Bronchial epithelial cell (primary cell): ENCODE results near the gene PPP1R8. TPM values are rescaled to one million over a fixed set of nuclear protein-coding genes. Genes with fewer than 3 reads are reported as not detected.

ENCODE experiments used
- DNase-seq: peaks from one replicate; pipeline ENCODE4 v3.0.0-alpha.2; 2010; ENCODE audit warnings: low read depth
- FAIRE-seq: peaks from 2 replicates; lab custom pipeline; 2011; peaks lifted over from hg19 to GRCh38; lab: Jason Lieb, UNC
- H3K27me3 ChIP-seq: 2 replicates; pipeline ENCODE4 v1.5.1; 2011; ENCODE audit warnings: low read length; ENCODE audit not compliant: control insufficient read depth, insufficient read depth
- H3K36me3 ChIP-seq: 2 replicates; pipeline ENCODE4 v1.5.1; 2011; ENCODE audit warnings: low read length; ENCODE audit not compliant: control insufficient read depth, insufficient read depth
- H3K4me3 ChIP-seq: 2 replicates; pipeline ENCODE4 v1.5.1; 2011; ENCODE audit warnings: mild to moderate bottlenecking, low read depth, low read length, control low read depth
- CTCF ChIP-seq: IDR thresholded peaks from 2 replicates; pipeline ENCODE4 v1.5.1; 2011; ENCODE audit warnings: mild to moderate bottlenecking, moderate library complexity, low read length, control low read depth, inconsistent platforms; ENCODE audit not compliant: insufficient read depth, severe bottlenecking
- total RNA-seq: library from RNA; depleted of rRNA; stranded (reverse); fragments of >200 nt; gene quantifications from 2 replicates; pipeline ENCODE4 v1.2.1, GENCODE V29; 2014

PPP1R8 gene
- total RNA-seq, 1 donor from 2014 or later: 51.9 TPM

DNA sequence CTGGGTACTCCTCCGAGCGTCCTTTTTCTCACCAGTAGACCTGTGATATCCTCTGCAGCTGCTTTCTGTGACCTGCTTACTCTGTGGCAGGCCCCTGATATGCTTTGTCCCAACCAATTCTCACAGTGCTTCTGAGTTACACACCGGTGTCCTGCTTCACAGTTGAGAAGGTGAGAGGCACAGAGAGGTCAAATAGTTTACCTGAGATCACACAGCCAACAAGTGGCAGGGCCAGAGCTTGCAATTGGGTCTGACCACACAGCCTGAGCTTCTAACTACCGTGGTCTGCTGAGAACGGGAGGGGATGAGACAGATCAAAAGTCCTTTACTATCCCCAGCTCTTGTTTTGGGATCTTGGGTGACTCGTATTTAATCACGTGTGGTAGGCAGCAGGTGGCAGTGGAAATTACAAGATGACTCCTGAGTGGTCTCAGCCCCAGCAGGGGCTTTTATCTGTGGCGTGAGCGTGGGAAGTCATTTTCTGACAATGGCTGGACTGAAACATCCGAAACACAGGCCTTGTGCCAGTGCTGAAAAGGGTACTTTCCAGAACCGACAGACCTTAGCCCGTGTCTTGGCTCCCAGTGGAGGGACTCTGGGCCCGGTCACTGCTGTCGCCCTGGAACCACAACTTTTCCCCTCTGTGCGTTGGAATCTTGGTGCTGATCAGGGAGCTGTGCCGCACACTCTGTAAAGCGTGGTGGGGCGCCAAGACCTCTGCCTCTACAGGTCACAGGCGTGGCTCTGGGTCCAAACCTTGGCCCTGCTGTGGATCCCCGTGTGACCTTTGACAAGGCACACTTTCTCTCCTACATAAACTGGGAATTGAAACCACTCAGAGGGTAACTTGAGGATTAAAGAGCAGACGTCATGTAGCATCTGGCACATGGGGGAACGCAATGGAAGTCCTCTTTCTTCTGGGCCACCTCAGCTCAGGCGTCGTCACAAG lies 53.7 kb downstream of the PPP1R8 start:
- FAIRE-seq: no peak
- DNase-seq: no peak
- Histone ChIP-seq H3K27me3 (no peaks in the 10 kb centered on the region), H3K4me3 (no peak overlapping the region), H3K36me3 (peaks cover 3% of the 10 kb centered on the region)
- TF ChIP-seq CTCF: no peak

DNA sequence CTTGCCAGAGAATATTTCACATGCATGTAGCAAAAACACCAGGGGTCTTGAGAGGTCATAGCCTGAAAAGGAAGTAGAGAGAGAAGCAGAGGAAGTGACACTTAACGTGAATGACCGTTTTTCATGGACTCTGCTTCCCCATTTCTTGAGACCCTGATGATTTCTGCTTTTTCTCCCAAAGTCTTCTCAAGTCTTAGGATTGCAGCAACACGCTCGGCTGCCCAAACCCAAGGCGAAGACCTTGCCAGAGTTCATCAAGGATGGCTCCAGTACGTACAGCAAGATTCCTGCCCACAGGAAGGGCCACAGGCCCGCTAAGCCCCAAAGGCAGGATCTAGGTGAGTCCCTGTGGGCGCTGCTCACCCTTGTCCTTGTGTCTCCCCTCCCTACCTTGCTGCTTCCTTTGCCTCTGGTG lies 54.5 kb downstream of the PPP1R8 start:
- Histone ChIP-seq H3K27me3 (no peaks in the 10 kb centered on the region), H3K4me3 (no peak overlapping the region), H3K36me3 (peaks cover 3% of the 10 kb centered on the region)
- DNase-seq (no peak), FAIRE-seq (no peak)
- TF ChIP-seq CTCF: no peak

GRCh38 chr1:27885621-27886352 lies 55.2 kb downstream of the PPP1R8 start:
- peak; percentile 52 for FAIRE-seq
- DNase-seq: no peak
- Histone ChIP-seq H3K27me3 (no peaks in the 10 kb centered on the region), H3K4me3 (no peak overlapping the region), H3K36me3 (peaks cover 3% of the 10 kb centered on the region)
- TF ChIP-seq CTCF: no peak

GRCh38 chr1:27886353-27886679 lies 55.7 kb downstream of the PPP1R8 start:
- Histone ChIP-seq H3K27me3 (no peaks in the 10 kb centered on the region), H3K4me3 (no peak overlapping the region), H3K36me3 (peaks cover 3% of the 10 kb centered on the region)
- no peak for DNase-seq
- TF ChIP-seq CTCF: no peak
- no peak for FAIRE-seq

GRCh38 chr1:27886744-27887143 lies 56.2 kb downstream of the PPP1R8 start:
- FAIRE-seq (no peak), DNase-seq (no peak)
- no peak for TF ChIP-seq CTCF
- Histone ChIP-seq H3K36me3 (peaks cover 3% of the 10 kb centered on the region), H3K27me3 (no peaks in the 10 kb centered on the region), H3K4me3 (no peak overlapping the region)
